GM12865 (cell line): ENCODE measurements around the gene HAGH.

Experiments
- DNase-seq: peaks from one replicate; pipeline ENCODE4 v3.0.0; 2010; ENCODE audit warnings: low read depth
- H3K4me3 ChIP-seq: 2 replicates; pipeline ENCODE4 v1.5.1; 2011; ENCODE audit warnings: mild to moderate bottlenecking, low read depth, low read length, control low read depth
- TF ChIP-seq, protein P1 (sequence below): IDR thresholded peaks from 2 replicates; pipeline ENCODE4 v1.5.1; 2011; ENCODE audit warnings: low read length, control low read depth, low read depth, inconsistent platforms; ENCODE audit not compliant: insufficient read depth; ENCODE audit errors: missing control alignments

The HAGH gene

GRCh38 chr16:1851793-1852192 lies 25.2 kb upstream of the HAGH start:
- DNase-seq, result no peak
- TF ChIP-seq, protein P1, sequence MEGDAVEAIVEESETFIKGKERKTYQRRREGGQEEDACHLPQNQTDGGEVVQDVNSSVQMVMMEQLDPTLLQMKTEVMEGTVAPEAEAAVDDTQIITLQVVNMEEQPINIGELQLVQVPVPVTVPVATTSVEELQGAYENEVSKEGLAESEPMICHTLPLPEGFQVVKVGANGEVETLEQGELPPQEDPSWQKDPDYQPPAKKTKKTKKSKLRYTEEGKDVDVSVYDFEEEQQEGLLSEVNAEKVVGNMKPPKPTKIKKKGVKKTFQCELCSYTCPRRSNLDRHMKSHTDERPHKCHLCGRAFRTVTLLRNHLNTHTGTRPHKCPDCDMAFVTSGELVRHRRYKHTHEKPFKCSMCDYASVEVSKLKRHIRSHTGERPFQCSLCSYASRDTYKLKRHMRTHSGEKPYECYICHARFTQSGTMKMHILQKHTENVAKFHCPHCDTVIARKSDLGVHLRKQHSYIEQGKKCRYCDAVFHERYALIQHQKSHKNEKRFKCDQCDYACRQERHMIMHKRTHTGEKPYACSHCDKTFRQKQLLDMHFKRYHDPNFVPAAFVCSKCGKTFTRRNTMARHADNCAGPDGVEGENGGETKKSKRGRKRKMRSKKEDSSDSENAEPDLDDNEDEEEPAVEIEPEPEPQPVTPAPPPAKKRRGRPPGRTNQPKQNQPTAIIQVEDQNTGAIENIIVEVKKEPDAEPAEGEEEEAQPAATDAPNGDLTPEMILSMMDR, result no peak
- H3K4me3 ChIP-seq, result no peak overlapping the region

DNA sequence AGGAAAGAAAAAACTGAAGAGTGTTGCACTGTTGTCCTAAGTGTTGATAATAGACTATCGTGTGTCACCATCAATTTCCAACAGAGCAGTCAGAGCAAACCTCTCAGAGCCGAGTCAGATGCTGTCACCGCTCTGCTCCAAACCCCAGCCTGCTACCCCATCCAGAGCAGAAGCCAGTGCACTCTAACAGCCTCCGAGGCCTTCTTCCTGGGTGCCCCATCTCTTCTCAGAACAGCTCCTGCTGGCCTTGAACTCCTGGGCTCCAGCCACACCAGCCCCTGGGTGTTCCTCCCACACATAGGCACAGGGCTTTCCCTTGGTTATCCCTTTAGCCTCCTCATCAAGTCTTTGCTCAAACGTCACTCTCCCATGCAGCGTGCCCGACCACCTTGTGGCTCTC lies 24.4 kb upstream of the HAGH start:
- no peak overlapping the region for H3K4me3 ChIP-seq
- TF ChIP-seq, protein P1, result no peak
- DNase-seq, result no peak

DNA sequence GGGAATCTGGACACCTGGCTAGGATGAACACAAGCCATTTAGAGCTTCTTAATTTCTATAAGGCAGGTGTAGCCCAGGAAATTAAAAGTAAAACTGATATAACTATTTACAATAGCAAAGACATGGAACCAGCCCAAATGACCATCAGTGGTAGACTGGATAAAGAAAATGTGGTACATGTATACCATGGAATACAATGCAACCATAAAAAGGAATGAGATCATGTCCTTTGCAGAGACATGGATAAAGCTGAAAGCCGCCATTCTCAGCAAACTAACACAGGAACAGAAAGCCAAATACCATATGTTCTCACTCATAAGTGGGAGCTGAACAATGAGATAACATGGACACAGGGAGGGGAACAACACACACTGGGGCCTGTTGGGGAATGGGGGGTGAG lies 19.8 kb upstream of the HAGH start:
- TF ChIP-seq, protein P1, result no peak
- DNase-seq, result no peak

GRCh38 chr16:1845985-1846384 lies 19.4 kb upstream of the HAGH start:
- no peak for DNase-seq
- TF ChIP-seq, protein P1, result no peak
- no peak overlapping the region for H3K4me3 ChIP-seq

More for the DNA sequence above, 19.8 kb upstream of the HAGH start:
- H3K4me3 ChIP-seq, result no peak overlapping the region

DNA sequence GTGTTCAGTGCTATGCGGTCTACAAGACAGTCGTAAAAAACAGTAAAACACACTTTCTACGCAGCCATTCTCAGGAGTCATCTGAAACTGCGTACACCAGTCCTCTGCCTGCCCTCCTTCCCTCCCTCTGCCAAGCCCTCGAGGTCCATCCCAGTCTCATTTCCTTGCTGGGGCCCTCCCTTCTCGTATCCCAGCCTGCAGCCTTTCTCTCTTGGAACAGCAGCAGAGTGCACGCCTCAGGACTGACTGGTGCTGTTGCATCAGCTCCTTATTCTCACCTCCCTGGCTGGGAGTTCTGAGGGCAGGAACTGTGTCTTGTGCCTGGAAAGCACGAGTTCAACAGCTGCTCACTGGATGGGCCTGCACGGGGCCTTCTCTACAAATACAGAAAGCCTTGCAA lies 12.9 kb upstream of the HAGH start:
- TF ChIP-seq, protein P1, result no peak
- no peak overlapping the region for H3K4me3 ChIP-seq
- no peak for DNase-seq

GRCh38 chr16:1834096-1834495 lies 7.5 kb upstream of the HAGH start:
- TF ChIP-seq, protein P1, result no peak
- no peak overlapping the region for H3K4me3 ChIP-seq
- no peak for DNase-seq

GRCh38 chr16:1832838-1833454 lies 6.3 kb upstream of the HAGH start:
- no peak for DNase-seq
- TF ChIP-seq, protein P1, result no peak
- no peak overlapping the region for H3K4me3 ChIP-seq
